ENCODE data around the gene BCL7C.
A peak's percentile ranks its signal among the peaks of the same experiment; 100 is the strongest.

BCL7C gene

GRCh38 chr16:30858829-30859423 is 35.0 kb downstream of the BCL7C start:
- DNase-seq: no peak

DNA sequence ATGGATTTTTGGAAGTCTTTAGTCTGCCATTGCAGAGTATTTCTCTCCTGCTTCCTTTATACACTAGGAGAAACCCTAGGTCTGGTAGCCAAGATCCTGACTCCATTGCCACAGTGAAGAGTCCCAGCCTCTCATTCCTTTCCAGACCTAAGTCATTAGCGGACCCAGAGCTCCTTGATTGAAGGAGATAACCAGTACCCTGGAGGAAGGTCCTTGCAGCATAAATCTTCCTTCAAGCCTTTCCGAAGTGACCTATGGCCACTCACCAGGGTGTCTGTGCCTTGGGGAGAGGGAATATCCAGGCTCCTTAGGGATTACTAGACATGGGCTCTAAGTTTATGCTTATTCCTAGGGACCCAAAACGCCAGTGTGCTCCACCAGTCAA is 35.8 kb downstream of the BCL7C start:
- no peak for DNase-seq

- DNase-seq: no peak
Observed at GRCh38 chr16:30853758-30854157, 40.1 kb downstream of the BCL7C start.

DNA sequence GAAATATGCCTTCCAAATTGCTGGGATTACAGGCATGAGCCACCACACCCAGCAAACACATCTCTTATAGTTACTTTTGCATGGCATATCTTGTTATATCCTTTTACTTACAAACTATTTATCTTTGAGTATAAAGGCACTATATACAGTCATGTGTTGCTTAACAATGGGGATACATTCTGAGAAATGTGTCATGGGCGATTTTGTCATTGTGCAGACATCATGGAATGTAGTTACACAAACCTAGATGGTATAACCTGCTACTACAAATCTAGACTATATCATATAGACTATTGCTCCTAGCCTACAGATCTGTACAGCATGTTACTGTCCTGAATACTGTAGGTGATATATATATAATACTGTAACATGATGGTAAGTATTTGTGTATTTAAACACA is 43.6 kb downstream of the BCL7C start:
- DNase-seq: no peak

DNA sequence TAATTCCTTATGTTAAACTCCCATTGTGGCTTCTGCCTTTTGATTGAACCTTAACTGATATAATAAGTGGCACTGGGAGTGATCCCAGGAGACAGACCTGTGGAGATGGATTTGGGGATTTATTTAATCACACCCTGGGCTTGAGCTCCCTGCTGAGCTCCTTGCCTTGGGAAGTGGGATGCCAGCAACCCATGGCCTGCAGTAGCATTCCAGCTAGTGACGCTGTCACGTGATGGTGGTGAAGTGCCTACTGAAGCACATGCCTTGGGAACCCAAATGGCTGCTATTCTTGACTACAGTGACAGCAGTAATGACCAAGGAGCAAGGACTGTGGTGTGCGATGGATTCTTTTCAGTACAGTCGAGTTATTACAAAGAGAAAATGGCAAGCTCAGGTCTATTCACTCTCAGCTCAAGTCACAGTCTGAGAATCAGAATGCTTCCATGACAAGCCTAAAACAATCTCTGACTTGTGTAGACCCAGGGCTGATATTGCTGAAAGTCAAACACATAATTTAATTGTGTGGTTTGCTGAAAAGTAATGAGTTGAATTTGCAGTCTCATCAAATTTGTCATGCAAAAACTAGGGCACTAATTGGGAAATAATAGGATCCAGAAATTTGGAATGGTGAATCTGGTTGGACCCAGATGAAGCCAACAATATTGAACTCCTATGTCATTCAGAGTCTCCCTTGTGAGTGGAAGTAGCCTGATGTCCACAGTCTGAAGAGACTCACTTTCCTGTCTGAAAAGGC is 47.1 kb downstream of the BCL7C start:
- no peak for DNase-seq

GRCh38 chr16:30844671-30845449 is 49.0 kb downstream of the BCL7C start:
- peak; percentile 90 for DNase-seq

DNA sequence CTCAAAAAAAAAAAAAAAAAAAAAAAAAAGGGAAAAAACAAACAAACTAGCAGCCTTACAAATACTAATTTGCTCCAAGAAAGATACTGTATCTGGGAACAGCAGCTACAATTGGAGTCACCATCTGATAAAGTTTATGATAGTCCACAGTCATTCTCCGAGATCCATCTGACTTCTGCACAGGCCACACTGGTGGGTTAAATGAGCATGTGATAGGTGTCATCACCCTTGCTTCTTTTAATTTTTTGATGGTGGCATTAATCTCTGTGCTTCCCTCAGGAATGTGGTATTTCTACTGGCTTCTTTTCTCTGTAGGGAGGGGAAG is 49.6 kb downstream of the BCL7C start:
- DNase-seq: no peak

- no peak for DNase-seq
Observed at GRCh38 chr16:30843501-30843900, 50.4 kb downstream of the BCL7C start.

- no peak for DNase-seq
Observed at GRCh38 chr16:30842971-30843370, 50.9 kb downstream of the BCL7C start.

DNA sequence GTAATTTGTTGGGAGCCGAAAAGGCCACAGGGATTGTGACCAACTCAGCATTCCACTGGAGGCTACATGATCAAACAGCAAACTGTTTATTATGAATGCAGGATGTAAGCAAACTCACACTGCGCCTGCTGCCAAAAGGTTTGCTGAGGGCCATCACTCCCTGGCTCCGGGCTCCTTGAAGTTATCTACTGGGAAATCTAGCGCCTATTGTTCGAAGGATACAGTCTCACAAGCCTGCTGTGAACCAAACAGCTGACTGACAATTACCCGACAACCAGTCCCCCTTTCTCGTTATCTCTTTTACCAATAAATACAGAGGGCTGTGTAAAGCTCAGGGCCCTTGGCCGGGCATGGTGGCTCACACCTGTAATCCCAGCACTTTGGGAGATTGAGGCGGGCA is 52.5 kb downstream of the BCL7C start:
- DNase-seq: no peak

DNA sequence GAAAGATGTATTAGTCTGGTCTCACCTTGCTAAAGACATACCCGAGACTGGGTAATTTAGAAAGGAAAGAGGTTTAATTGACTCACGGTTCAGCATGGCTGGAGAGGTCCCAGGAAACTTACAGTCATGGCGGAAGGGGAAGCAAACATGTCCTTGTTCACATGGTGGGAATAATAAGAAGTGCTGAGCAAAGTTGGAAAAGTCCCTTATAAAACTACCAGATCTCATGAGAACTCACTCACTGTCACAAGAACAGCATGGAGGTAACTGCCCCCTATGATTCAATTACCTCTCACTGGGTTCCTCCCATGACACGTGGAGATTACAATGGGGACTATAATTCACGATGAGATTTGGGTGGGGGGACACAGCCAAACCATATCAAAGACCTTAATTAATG is 53.3 kb downstream of the BCL7C start:
- no peak for DNase-seq

- DNase-seq: no peak
Observed at GRCh38 chr16:30839523-30840227, 54.2 kb downstream of the BCL7C start.

DNA sequence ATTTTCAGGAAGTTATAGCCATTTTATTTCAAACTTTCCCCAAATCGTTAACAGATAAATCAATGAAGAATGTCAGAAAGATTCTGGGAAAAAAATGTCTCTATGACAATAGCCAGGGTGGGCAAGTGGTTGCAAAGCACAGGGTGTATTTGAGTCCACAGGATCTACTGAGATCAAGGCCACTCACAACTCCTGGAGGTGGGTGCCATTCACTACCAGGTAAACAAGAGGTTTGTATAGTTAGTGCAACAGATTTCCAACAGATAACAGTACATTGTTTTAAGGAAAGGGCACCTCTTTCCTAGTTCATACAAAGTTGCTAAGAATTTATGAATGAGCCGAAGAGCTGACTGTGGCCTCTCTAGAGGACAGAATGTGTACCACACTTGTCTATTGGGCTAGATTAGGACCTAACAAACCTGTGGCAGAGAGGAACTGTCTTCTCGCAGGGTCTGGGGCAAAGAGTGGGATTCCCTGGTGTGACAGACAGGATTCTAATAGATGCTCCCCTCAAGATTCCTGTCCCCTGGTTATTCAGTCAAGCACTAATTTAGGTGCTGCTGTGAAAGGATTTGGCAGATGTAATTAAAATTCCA is 54.9 kb downstream of the BCL7C start:
- DNase-seq: no peak

DNA sequence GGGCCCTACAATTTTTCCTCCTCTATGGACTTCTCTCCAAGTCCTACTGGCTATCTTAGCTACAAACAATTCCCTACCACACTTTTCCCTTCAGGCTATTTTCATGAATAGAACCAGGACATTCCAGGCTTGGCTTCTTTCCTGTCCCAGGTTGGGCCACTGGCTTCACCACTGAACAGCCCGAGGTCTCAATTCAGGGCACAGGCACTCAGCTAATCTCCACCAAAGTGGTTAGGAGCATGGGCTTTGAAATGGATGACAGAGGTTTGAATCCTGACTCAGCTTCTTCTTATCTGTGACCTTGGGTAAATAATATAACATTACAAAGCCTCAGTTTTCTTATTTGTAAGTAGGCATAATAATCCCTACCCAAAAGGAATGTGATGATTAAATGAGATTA is 56.0 kb downstream of the BCL7C start:
- DNase-seq: no peak

Measured in activated CD4-positive, alpha-beta T cell treated with anti-CD3 and anti-CD28 coated beads, Interleukin-2, Interleukin-6, amounts not matched to agents 100 ng/mL and 50 ng/mL, durations not matched to agents 16 hours and 8 hours (primary cell).